ENCODE measurements around the gene SIPA1.

GRCh38 chr11:65593518-65594414, 44.1 kb upstream of the SIPA1 start:
- TF ChIP-seq CTCF (IDR thresholded peaks at IDR 0.05; ENCODE audit: control extremely low read depth in 1 of 3, insufficient read depth in 1 of 3, low read depth in 1 of 3, low read length in 3 of 3) (peak in 2 of 3 experiments; percentile 73 to 90; a peak in 3 of 4 replicates), POLR2A (IDR thresholded peaks at IDR 0.05; ENCODE audit: control extremely low read depth in 1 of 2, low read depth in 2 of 2, low read length in 2 of 2) (no peak), SP1 (IDR thresholded peaks at IDR 0.05; ENCODE audit: low read depth, low read length) (no peak), FOSL1 (IDR thresholded peaks at IDR 0.05; ENCODE audit: insufficient read depth, low read depth, low read length) (no peak), USF2 (IDR thresholded peaks at IDR 0.05; ENCODE audit: low read length) (no peak), RFX5 (IDR thresholded peaks at IDR 0.05; ENCODE audit: borderline replicate concordance, low read depth, low read length) (no peak), POLR2AphosphoS5 (IDR thresholded peaks at IDR 0.05; ENCODE audit: low read depth, low read length) (no peak)

Data from H1 (cell line).